K562 (cell line): Measurements from ENCODE around the gene SRPRA. TPM values are rescaled to one million over a fixed set of nuclear protein-coding genes. Genes with fewer than 3 reads are reported as not detected.

Source experiments
- ATAC-seq: fragments of 200-7000 bp; cut with Tn5 transposase; 3 replicates; pipeline ENCODE4 v1.9.1; 2020; ENCODE audit warnings: moderate library complexity
- BruUV-seq: library from RNA; stranded (reverse); fragments of 400-500 nt; replicated peaks from 2 replicates; lab custom pipeline; 2021; lab: Mats Ljungman, UMichigan
- CTCF ChIA-PET: fragments of 300-600 bp; formaldehyde crosslinking; extraction: SDS; loops from one replicate; lab custom pipeline; 2021; ENCODE audit warnings: low intra/inter-chr PET ratio; lab: Yijun Ruan, JAX
- POLR2A ChIA-PET: fragments of 300-600, 350-650 bp; sonication (Branson Sonifier 250); formaldehyde crosslinking; extraction: SDS; loops from one replicate; lab custom pipeline; 2021; ENCODE audit warnings: antibody characterized with exemption, inconsistent platforms; lab: Yijun Ruan, JAX
- DNase-seq, 4 experiments: peaks; one replicate each; pipeline versions ENCODE4 v3.0.0 to v3.0.0-alpha.2; 2011 to 2018; ENCODE audit warnings: low spot score in 3 of 4, mixed read lengths in 3 of 4; ENCODE audit errors: extremely low read depth in 1 of 4
- FAIRE-seq: peaks from 2 replicates; lab custom pipeline; 2011; peaks lifted over from hg19 to GRCh38; lab: Jason Lieb, UNC
- H2AFZ ChIP-seq: 2 replicates; pipeline ENCODE4 v1.6.0; 2011; ENCODE audit warnings: low read depth, low read length, control low read depth, inconsistent platforms
- H3K27ac ChIP-seq: fragments of 200-600 bp; 3 replicates; pipeline ENCODE4 v1.8.0; 2011; ENCODE audit warnings: low read depth, mild to moderate bottlenecking, control low read depth, inconsistent platforms, low read length, moderate library complexity, mixed read lengths; ENCODE audit errors: extremely low read depth
- H3K27me3 ChIP-seq, 2 experiments: fragments of 300-600 bp in 1 of 2; 2 replicates in 1 of 2; 3 replicates in 1 of 2; pipeline versions ENCODE4 v1.6.0 to v1.8.0; 2011; ENCODE audit warnings: inconsistent platforms in 2 of 2, low read length in 2 of 2, mild to moderate bottlenecking in 1 of 2, mixed read lengths in 1 of 2, moderate library complexity in 1 of 2; ENCODE audit not compliant: control insufficient read depth in 2 of 2, insufficient read depth in 2 of 2
- H3K36me3 ChIP-seq: fragments of 300-600 bp; 3 replicates; pipeline ENCODE4 v1.8.0; 2011; ENCODE audit warnings: mild to moderate bottlenecking, low read length, inconsistent platforms; ENCODE audit not compliant: control insufficient read depth, insufficient read depth
- H3K4me1 ChIP-seq, 2 experiments: fragments of 200-600 bp in 1 of 2; replicated peaks in 1 of 2; 2 replicates in 1 of 2; 3 replicates in 1 of 2; pipeline versions ENCODE4 v1.5.1 to v1.8.0; 2011; ENCODE audit warnings: inconsistent platforms in 2 of 2, low read length in 2 of 2, mild to moderate bottlenecking in 1 of 2, mixed read lengths in 1 of 2, moderate library complexity in 1 of 2; ENCODE audit not compliant: control insufficient read depth in 2 of 2, insufficient read depth in 2 of 2
- H3K4me2 ChIP-seq: 2 replicates; pipeline ENCODE4 v1.6.1; 2011; ENCODE audit warnings: low read length, control low read depth, inconsistent platforms, mixed read lengths; ENCODE audit not compliant: insufficient read depth
- H3K4me3 ChIP-seq: fragments of 200-600 bp; sonication (generic), shearing (Covaris generic); 2 replicates; pipeline ENCODE4 v1.5.1; 2016; ENCODE audit warnings: control low read depth, inconsistent platforms
- H3K79me2 ChIP-seq: fragments of 200-600 bp; 3 replicates; pipeline ENCODE4 v1.8.0; 2011; ENCODE audit warnings: low read length, inconsistent platforms; ENCODE audit not compliant: control insufficient read depth, insufficient read depth
- H3K9ac ChIP-seq, 2 experiments: 2 replicates each; pipeline versions ENCODE4 v1.6.0 to v1.6.1; 2011; ENCODE audit warnings: low read depth in 2 of 2, low read length in 2 of 2, control low read depth in 1 of 2, inconsistent platforms in 1 of 2, mild to moderate bottlenecking in 1 of 2, mixed read lengths in 1 of 2; ENCODE audit not compliant: insufficient read depth in 1 of 2
- H3K9me1 ChIP-seq: one replicate; pipeline ENCODE4 v1.6.0; 2011; ENCODE audit warnings: inconsistent platforms, mild to moderate bottlenecking, low read length, moderate library complexity; ENCODE audit not compliant: control insufficient read depth, insufficient read depth
- H3K9me3 ChIP-seq: replicated peaks from 2 replicates; pipeline ENCODE4 v1.5.1; 2011; ENCODE audit warnings: low read depth, low read length, inconsistent platforms; ENCODE audit not compliant: control insufficient read depth, insufficient read depth
- H4K20me1 ChIP-seq: replicated peaks from 2 replicates; pipeline ENCODE4 v1.6.1; 2011; ENCODE audit warnings: low read length, inconsistent platforms, mixed read lengths; ENCODE audit not compliant: control insufficient read depth, insufficient read depth
- SFPQ ChIP-seq: fragments of 200-400 bp; formaldehyde crosslinking; IDR thresholded peaks from 2 replicates; pipeline ENCODE4 v1.6.1; 2017; ENCODE audit warnings: mild to moderate bottlenecking, low read depth, low read length, moderate library complexity
- TOE1 ChIP-seq, 2 experiments: fragments of 450-650 bp in 1 of 2; sonication (generic) in 1 of 2; formaldehyde crosslinking in 1 of 2; IDR thresholded peaks; 2 replicates each; pipeline versions ENCODE4 v1.7.1 to v1.8.0; 2016 to 2022; ENCODE audit warnings: borderline replicate concordance in 2 of 2, mild to moderate bottlenecking in 2 of 2, antibody characterized with exemption in 1 of 2, inconsistent platforms in 1 of 2, low read depth in 1 of 2, missing genetic modification reagents in 1 of 2, moderate library complexity in 1 of 2
- ZNF592 ChIP-seq: fragments of 450-650 bp; IDR thresholded peaks from 2 replicates; pipeline ENCODE4 v1.6.1; 2017; ENCODE audit warnings: antibody characterized with exemption, mild to moderate bottlenecking
- ZNF707 ChIP-seq: fragments of 250-450 bp; sonication (Bioruptor Pico); conservative IDR thresholded peaks from 2 replicates; pipeline ENCODE4 v1.8.0; 2022; ENCODE audit warnings: inconsistent platforms, mild to moderate bottlenecking, moderate library complexity
- WGBS: fragments of 100-300 bp; shearing (Covaris generic); methylation state at CpG from one replicate; pipeline ENCODE4 v1.1.6; 2016; ENCODE audit warnings: low coverage, mixed read lengths; ENCODE audit not compliant: insufficient coverage; ENCODE audit errors: missing lambda C conversion rate; 5-methylcytosine and 5-hydroxymethylcytosine counted together
- in situ Hi-C: fragments of 300-500 bp; cut with MboI; formaldehyde crosslinking; loops from 4 replicates; pipeline ENCODE4 v1.15.0; 2018; ENCODE audit warnings: inconsistent platforms, mixed read lengths
- intact Hi-C: fragments of 100-400 bp; cut with micrococcal nuclease; formaldehyde crosslinking; loops from 2 replicates; pipeline ENCODE4 v1.14.2; 2022
- polyA plus RNA-seq, 8 experiments: library from polyadenylated mRNA; depleted of rRNA in 4 of 8; stranded (reverse) in 5 of 8; unstranded in 3 of 8; fragments of >200 nt; fragmentation: Nextera tagmentation in 2 of 8; fragmentation: Illumina TruSeq in 1 of 8; extraction: Ambion mirVana in 2 of 8; extraction: Trizol in 1 of 8; gene quantifications; 2 replicates each; pipeline versions ENCODE4 v1.2.1 to v1.2.3, GENCODE V29; 2011 to 2014; ENCODE audit warnings: inconsistent platforms in 1 of 8, missing spikeins in 1 of 8
- total RNA-seq, 7 experiments: library from RNA; depleted of rRNA in 6 of 7; stranded (reverse); fragments of >200 nt in 6 of 7; fragmentation: Illumina TruSeq in 2 of 7; extraction: Trizol in 2 of 7; gene quantifications; 2 replicates each; pipeline versions ENCODE4 v1.2.1 to v1.2.3, GENCODE V29; 2011 to 2021; ENCODE audit warnings: low replicate concordance in 1 of 7

Gene SRPRA
- total and polyA plus RNA-seq, 9 of the 15 experiments (the other 6 are each of a cell fraction or from before 2014, with no cell fraction given), result 33.5 to 124 (median 80.0) TPM

- POLR2A ChIA-PET, result interaction anchor here (0.6 to 1.3 kb wide), 3 partner anchors 8 to 402 kb away, joined by 3 to 4 read pairs (median 3); partner anchors contain the start of gene DCPS
- FAIRE-seq, result no peak
- in situ Hi-C loops, result loop anchor here (25.0 kb wide), 2 partner anchors 101 to 676 kb away; no protein-coding TSS in a partner anchor
These were observed 43.0 kb upstream of the SRPRA start for GRCh38 chr11:126311401-126312291.

More at GRCh38 chr11:126311401-126312291, 43.0 kb upstream of the SRPRA start:
- DNase-seq, result no peak
- peaks cover 8% of the 10 kb centered on the region; the same call in 2 of the 3 replicates for H3K36me3 ChIP-seq
- TF ChIP-seq ZNF707 (CRISPR knock-in tag) (no peak), SFPQ (no peak), TOE1 (IDR thresholded peaks at IDR 0.05; ENCODE audit: borderline replicate concordance) (no peak), TOE1 (CRISPR knock-in tag; IDR thresholded peaks at IDR 0.05; ENCODE audit: borderline replicate concordance, low read depth) (no peak), ZNF592 (no peak)
- H3K9me1 ChIP-seq, result no peaks in the 10 kb centered on the region
- no peak overlapping the region for H3K9ac ChIP-seq
- no TSS peak for BruUV-seq
- no peaks in the 10 kb centered on the region; a peak in 1 of 5 replicates for H3K27me3 ChIP-seq
- intact Hi-C loops, result loop anchor here (5.0 kb wide), 1 partner anchor 111 kb away; no protein-coding TSS in a partner anchor
- no peaks in the 10 kb centered on the region for H3K4me1 ChIP-seq
- H3K79me2 ChIP-seq, result no peaks in the 10 kb centered on the region
- H2AFZ ChIP-seq, result no peak overlapping the region
- 89% methylated on average over 14 of the region's 14 CpGs for WGBS
- CTCF ChIA-PET, result interaction anchor here (1.6 to 3.6 kb wide), 3 partner anchors 81 to 169 kb away, joined by 5 to 27 read pairs (median 12); no protein-coding TSS in a partner anchor
- no peak overlapping the region for H3K4me3 ChIP-seq
- no peak overlapping the region for H3K27ac ChIP-seq
- no peak overlapping the region for H3K4me2 ChIP-seq
- no peaks in the 10 kb centered on the region; the same call in 1 of the 2 replicates for H4K20me1 ChIP-seq
- H3K9me3 ChIP-seq, result no peaks in the 10 kb centered on the region
- no peak for ATAC-seq
